IgD-negative memory B cell (primary cell): Measurements from ENCODE around the gene COMTD1. TPM values are rescaled to one million over a fixed set of nuclear protein-coding genes. Genes with fewer than 3 reads are reported as not detected.
"Not testable (repeated sequence)": the region's sequence is repeated elsewhere in the genome, so short reads cannot be mapped to it uniquely, and the experiment has no call there.

ENCODE experiments used
- H3K27ac Mint-ChIP-seq, 3 donors: one replicate each; pipeline ENCODE4 v1.8.0; 2020 to 2022; ENCODE audit warnings: mild to moderate bottlenecking in 3 of 3, mixed read lengths in 3 of 3, moderate library complexity in 1 of 3
- H3K27me3 Mint-ChIP-seq: one replicate; pipeline ENCODE4 v1.8.0; 2021; ENCODE audit warnings: mixed read lengths
- H3K36me3 Mint-ChIP-seq: one replicate; pipeline ENCODE4 v1.8.0; 2020; ENCODE audit warnings: mild to moderate bottlenecking, mixed read lengths
- H3K4me1 Mint-ChIP-seq, 3 donors: one replicate each; pipeline ENCODE4 v1.8.0; 2020 to 2022; ENCODE audit warnings: mixed read lengths in 3 of 3, mild to moderate bottlenecking in 1 of 3
- H3K4me3 Mint-ChIP-seq, 4 donors: one replicate each; pipeline ENCODE4 v1.8.0; 2020 to 2022; ENCODE audit warnings: mild to moderate bottlenecking in 4 of 4, mixed read lengths in 4 of 4, moderate library complexity in 3 of 4
- H3K9me3 Mint-ChIP-seq, 3 donors: one replicate each; pipeline ENCODE4 v1.8.0; 2020 to 2021; ENCODE audit warnings: mixed read lengths in 3 of 3, mild to moderate bottlenecking in 1 of 3
- polyA plus RNA-seq: library from polyadenylated mRNA; unstranded; fragments of 300-500 nt; fragmentation: Illumina TruSeq; gene quantifications from one replicate; pipeline ENCODE4 v1.2.3, GENCODE V29; 2021

COMTD1 gene
- polyA plus RNA-seq, 1 donor from 2014 or later: 8.5 TPM

DNA sequence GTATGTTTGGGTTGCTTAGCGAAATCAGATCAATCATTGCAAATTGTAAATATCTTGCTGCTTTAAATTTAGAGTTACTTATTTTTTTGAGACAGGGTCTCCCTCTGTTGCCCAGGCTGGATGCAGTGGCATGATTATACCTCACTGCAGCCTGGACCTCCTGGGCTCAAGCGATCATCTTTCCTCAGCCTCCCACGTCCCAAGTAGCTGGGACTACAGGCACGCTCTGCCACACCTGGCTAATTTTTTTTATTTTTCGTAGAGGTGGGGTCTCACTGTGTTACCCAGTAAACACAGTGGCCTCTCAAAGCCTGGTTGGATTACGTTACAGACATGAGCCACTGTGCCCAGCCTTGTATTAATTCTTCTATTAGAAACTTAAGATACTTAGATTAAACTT is 23.4 kb downstream of the COMTD1 start:
- H3K36me3 Mint-ChIP-seq: peaks cover 2% of the 10 kb centered on the region
- no peaks in the 10 kb centered on the region for H3K27me3 Mint-ChIP-seq
- peak overlapping the region; percentile 67 to 100 (median 98) for H3K4me3 Mint-ChIP-seq
- peak overlapping the region in 2 of 3 donors; percentile 98 to 99 for H3K27ac Mint-ChIP-seq
- H3K4me1 Mint-ChIP-seq: peaks cover 18 to 27% (median 23%) of the 10 kb centered on the region in 3 donors
- H3K9me3 Mint-ChIP-seq: peaks cover 0 to 1% (median 0%) of the 10 kb centered on the region in 3 donors

DNA sequence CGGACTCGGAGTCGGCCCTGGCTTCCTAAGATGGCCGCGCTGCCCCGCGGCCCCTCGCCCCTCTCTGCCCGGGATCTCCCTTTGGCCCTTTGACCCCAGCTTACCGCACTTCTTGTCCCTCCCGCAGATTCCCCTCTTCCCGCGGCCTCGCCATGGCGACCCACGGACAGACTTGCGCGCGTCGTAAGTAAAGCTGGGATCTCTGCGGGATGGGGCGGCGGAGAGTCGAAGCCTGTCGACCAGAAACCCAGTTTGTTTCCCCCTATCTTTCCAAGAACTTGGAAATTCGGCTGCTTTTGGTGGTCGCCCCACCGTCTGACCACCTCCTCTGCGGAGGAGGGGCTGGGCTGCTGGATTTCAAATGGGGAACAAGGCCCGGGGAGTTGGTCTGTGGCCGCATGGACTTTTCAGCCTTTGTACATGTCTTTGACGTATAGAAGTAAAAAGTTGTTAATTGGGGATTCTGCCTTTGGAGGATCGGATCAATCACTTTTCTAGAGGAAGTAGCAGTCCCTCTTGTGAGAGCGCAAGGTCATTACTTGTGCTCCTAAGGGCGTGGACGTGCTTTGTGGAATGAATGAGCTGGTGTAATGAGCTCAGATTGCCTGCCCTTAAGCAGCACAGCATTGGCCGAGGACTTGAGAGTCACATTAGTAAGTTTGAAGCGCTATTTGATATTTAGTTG is 24.6 kb downstream of the COMTD1 start:
- Mint-ChIP-seq H3K4me1 (peaks cover 18 to 23% (median 20%) of the 10 kb centered on the region in 3 donors), H3K27me3 (no peaks in the 10 kb centered on the region), H3K36me3 (peaks cover 2% of the 10 kb centered on the region), H3K4me3 (peak overlapping the region; percentile 96 to 100 (median 99)), H3K9me3 (peaks cover 0 to 1% (median 0%) of the 10 kb centered on the region in 3 donors), H3K27ac (peak overlapping the region; percentile 98 to 100 (median 99))

DNA sequence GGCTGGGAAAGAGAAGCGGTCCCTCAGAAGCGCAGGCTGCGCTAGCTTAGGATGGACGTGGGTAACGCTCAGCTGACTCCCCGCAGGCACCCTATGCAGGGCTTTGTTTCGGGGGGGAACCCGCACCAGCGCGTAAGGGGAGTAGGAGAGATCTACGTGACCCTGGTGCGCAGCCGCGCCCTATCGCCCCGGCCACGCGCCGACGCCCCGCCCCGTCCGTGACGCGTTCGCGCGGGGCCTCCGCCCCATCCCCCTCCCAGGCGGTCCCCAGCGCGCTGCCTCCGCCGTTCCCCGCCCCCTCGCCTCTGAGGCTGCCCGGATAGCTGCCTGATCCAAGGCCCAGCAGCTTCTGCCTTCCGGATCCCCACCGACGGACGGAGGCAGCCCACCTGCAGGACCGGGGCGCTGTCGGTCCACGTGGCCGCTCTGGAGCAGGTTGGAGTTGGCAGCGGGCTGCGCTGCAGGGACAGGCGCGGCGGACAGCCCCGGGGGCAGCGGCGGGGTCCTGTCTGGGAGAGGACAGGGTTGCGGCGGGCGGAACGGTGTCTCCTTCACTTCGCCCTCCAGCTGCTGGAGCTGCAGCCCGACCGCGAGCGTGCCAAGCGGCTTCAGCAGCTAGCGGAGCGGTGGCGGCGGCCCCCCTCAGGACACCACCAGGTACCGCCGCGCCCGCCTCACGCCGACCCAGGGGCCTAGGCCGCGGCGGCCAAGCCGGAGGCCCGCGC is 25.3 kb downstream of the COMTD1 start, which contains the start of gene VDAC2:
VDAC2 (plus strand) TSS at position 515 of the 725 bp plus-strand sequence. CDS start 363 bp downstream, outside the sequence.
- peak within 1 kb of the TSS; percentile 96 to 100 (median 99) for H3K4me3 Mint-ChIP-seq
- H3K27ac Mint-ChIP-seq: peak within 1 kb of the TSS; percentile 98 to 100 (median 99)
- peaks cover 2% of the 10 kb centered on the region for H3K36me3 Mint-ChIP-seq
- peaks cover 17 to 23% (median 17%) of the 10 kb centered on the region in 3 donors for H3K4me1 Mint-ChIP-seq
- peaks cover 0 to 1% (median 0%) of the 10 kb centered on the region in 3 donors for H3K9me3 Mint-ChIP-seq
- H3K27me3 Mint-ChIP-seq: no peaks in the 10 kb centered on the region

GRCh38 chr10:75209921-75210281 is 25.9 kb downstream of the COMTD1 start:
- H3K4me1 Mint-ChIP-seq: peaks cover 17 to 23% (median 17%) of the 10 kb centered on the region in 3 donors
- peaks cover 0 to 1% (median 0%) of the 10 kb centered on the region in 3 donors for H3K9me3 Mint-ChIP-seq
- no peaks in the 10 kb centered on the region for H3K27me3 Mint-ChIP-seq
- H3K36me3 Mint-ChIP-seq: peaks cover 2% of the 10 kb centered on the region
- H3K4me3 Mint-ChIP-seq: peak overlapping the region; percentile 96 to 100 (median 99)
- H3K27ac Mint-ChIP-seq: peak overlapping the region; percentile 98 to 100 (median 99)

- Mint-ChIP-seq H3K4me3 (peak overlapping the region; percentile 96 to 100 (median 99)), H3K9me3 (peaks cover 0 to 1% (median 0%) of the 10 kb centered on the region in 3 donors), H3K36me3 (no peaks in the 10 kb centered on the region), H3K4me1 (peaks cover 17 to 23% (median 17%) of the 10 kb centered on the region in 3 donors), H3K27ac (peak overlapping the region; percentile 98 to 100 (median 99)), H3K27me3 (no peaks in the 10 kb centered on the region)
These were observed 26.5 kb downstream of the COMTD1 start for GRCh38 chr10:75209086-75209920.

DNA sequence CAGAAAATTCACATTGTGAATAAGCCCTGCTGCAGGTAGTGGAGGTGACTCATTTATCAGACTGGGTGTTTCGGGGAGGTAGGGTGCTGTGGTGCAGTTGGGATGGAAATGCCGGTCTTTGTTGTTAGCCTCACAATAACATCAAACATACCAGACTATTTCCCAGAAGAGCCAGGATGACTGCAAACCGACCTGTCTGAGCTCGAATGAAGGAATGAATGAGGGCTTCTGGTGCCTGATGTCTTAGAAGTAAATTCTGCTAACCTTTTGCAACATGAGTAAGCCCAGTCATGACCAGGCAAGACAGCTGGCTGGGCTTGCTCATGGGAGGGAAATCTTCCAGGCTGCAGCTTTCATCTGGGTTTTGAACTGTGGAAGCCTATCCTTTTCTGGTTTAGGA is 27.6 kb downstream of the COMTD1 start:
- H3K27me3 Mint-ChIP-seq: no peaks in the 10 kb centered on the region
- H3K4me3 Mint-ChIP-seq: peak overlapping the region in 2 of 4 donors; percentile 30 to 79
- peaks cover 14 to 19% (median 17%) of the 10 kb centered on the region in 3 donors for H3K4me1 Mint-ChIP-seq
- H3K36me3 Mint-ChIP-seq: no peaks in the 10 kb centered on the region
- H3K9me3 Mint-ChIP-seq: peaks cover 0 to 1% (median 0%) of the 10 kb centered on the region in 3 donors
- H3K27ac Mint-ChIP-seq: peak overlapping the region; percentile 73 to 90 (median 78)

GRCh38 chr10:75207857-75208144 is 28.0 kb downstream of the COMTD1 start:
- Mint-ChIP-seq H3K27me3 (no peaks in the 10 kb centered on the region), H3K36me3 (no peaks in the 10 kb centered on the region), H3K4me3 (peak overlapping the region in 1 of 4 donors; percentile 79), H3K27ac (peak overlapping the region in 1 of 3 donors; percentile 78), H3K9me3 (peaks cover 0 to 1% (median 0%) of the 10 kb centered on the region in 3 donors), H3K4me1 (peaks cover 13 to 19% (median 16%) of the 10 kb centered on the region in 3 donors)

GRCh38 chr10:75207079-75207856 is 28.5 kb downstream of the COMTD1 start:
- Mint-ChIP-seq H3K36me3 (no peaks in the 10 kb centered on the region), H3K4me1 (peaks cover 8 to 13% (median 11%) of the 10 kb centered on the region in 3 donors), H3K27me3 (no peaks in the 10 kb centered on the region), H3K4me3 (peak overlapping the region in 1 of 4 donors; percentile 79), H3K9me3 (peaks cover 0 to 1% (median 0%) of the 10 kb centered on the region in 3 donors), H3K27ac (peak overlapping the region in 1 of 3 donors; percentile 78)

DNA sequence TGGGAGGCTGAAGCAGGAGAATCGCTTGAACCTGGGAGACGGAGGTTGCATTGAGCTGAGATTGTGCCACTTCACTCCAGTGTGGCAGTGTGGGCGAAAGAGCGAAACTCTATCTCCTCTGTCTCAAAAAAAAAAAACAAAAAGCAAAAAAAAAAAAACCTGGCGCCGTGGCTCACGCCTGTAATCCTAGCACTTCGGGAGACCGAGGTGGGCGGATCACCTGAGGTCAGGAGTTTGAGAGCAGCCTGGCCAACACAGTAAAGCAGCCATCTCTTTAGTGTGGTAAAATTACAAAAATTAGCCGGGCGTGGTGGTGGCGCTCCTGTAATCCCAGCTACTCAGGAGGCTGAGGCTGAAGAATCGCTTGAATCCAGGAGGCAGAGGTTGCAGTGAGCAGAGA is 29.1 kb downstream of the COMTD1 start:
- not testable (repeated sequence) for H3K9me3 Mint-ChIP-seq, H3K27ac Mint-ChIP-seq, H3K4me1 Mint-ChIP-seq, H3K27me3 Mint-ChIP-seq, H3K36me3 Mint-ChIP-seq
- peak overlapping the region in 1 of 4 donors; percentile 79 for H3K4me3 Mint-ChIP-seq

DNA sequence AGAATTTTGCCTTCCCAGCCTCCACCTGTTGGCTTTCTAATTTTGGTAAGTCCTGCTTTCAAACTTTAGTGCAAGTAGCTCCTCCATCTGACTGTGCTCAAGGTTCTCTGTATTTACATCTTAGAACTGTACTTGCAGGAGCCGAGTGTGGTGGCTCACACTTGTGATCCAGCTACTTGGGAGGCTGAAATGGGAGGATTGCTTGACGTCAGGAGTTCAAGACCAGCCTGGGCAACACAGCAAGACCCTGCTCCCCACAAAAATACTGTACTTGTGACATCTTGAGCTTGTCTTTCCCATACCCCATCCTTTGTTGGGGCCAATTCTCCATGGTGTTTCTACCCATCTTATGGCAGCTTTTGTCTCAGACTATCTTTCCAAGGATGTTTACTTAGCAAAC is 29.8 kb downstream of the COMTD1 start:
- no peak overlapping the region for H3K27ac Mint-ChIP-seq
- H3K4me3 Mint-ChIP-seq: no peak overlapping the region
- H3K27me3 Mint-ChIP-seq: no peaks in the 10 kb centered on the region
- peaks cover 0 to 1% (median 0%) of the 10 kb centered on the region in 3 donors for H3K9me3 Mint-ChIP-seq
- no peaks in the 10 kb centered on the region for H3K36me3 Mint-ChIP-seq
- H3K4me1 Mint-ChIP-seq: peaks cover 0 to 3% (median 0%) of the 10 kb centered on the region in 3 donors

- no peaks in the 10 kb centered on the region for H3K4me1 Mint-ChIP-seq
- H3K27me3 Mint-ChIP-seq: no peaks in the 10 kb centered on the region
- no peaks in the 10 kb centered on the region for H3K9me3 Mint-ChIP-seq
- H3K4me3 Mint-ChIP-seq: no peak overlapping the region
- H3K27ac Mint-ChIP-seq: no peak overlapping the region
- no peaks in the 10 kb centered on the region for H3K36me3 Mint-ChIP-seq
These were observed 32.0 kb downstream of the COMTD1 start for GRCh38 chr10:75203724-75204123.

GRCh38 chr10:75203046-75203620 is 32.6 kb downstream of the COMTD1 start:
- H3K4me3 Mint-ChIP-seq, H3K27ac Mint-ChIP-seq, H3K36me3 Mint-ChIP-seq, H3K4me1 Mint-ChIP-seq, H3K27me3 Mint-ChIP-seq, H3K9me3 Mint-ChIP-seq: not testable (repeated sequence)

DNA sequence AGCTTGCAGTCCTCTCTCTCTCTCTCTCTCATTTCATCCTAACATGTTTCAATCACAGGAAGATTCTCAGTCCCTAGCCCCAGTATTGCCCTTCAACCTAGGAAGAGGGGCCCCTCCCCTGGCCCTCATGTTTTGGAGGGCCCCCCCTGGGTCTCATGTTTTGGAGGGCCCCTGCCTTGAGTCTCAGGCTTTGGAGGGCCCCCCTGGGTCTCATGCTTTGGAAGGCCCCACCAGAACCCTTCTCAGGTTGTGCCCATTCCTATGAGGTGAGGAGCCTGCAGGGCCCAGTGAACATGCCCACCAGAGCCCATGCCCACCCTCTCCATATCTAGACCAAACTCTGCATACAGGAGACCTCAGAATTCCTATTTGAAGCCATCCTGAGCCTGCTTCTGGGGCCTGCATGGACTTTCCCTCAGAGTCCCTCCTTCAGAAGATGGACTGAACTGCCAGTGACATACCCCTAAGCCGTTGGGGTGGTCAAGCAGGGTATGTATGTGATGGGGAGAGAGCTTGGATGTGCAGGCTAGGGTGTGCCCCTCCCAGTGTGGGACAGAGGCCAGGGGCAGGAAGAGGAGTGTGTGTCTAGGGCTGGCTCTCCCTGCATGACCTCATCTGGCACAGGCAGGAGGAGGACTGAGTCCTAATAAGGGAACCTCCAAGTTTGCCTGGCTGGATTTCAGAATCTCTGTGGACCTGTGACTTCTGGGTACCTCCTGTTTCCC is 33.3 kb downstream of the COMTD1 start:
- H3K27me3 Mint-ChIP-seq: no peaks in the 10 kb centered on the region

More for the DNA sequence above, 33.3 kb downstream of the COMTD1 start:
- Mint-ChIP-seq H3K36me3 (no peaks in the 10 kb centered on the region), H3K27ac (peak overlapping the region in 1 of 3 donors; percentile 25), H3K4me3 (no peak overlapping the region), H3K4me1 (no peaks in the 10 kb centered on the region), H3K9me3 (no peaks in the 10 kb centered on the region)
